Osteocyte (in vitro differentiated cells): Measurements from ENCODE around the gene OR5M8. TPM values are rescaled to one million over a fixed set of nuclear protein-coding genes. Genes with fewer than 3 reads are reported as not detected.

Experiments
- DNase-seq: peaks from one replicate; pipeline ENCODE4 v3.0.0; 2021; ENCODE audit warnings: mixed read lengths; ENCODE audit not compliant: unreplicated experiment; ENCODE audit errors: extremely low spot score
- H3K27ac Mint-ChIP-seq: one replicate; pipeline ENCODE4 v1.8.0; 2021; ENCODE audit warnings: mild to moderate bottlenecking, mixed read lengths; ENCODE audit not compliant: unreplicated experiment
- H3K27me3 Mint-ChIP-seq: one replicate; pipeline ENCODE4 v1.8.0; 2021; ENCODE audit warnings: mixed read lengths; ENCODE audit not compliant: unreplicated experiment
- H3K36me3 Mint-ChIP-seq: one replicate; pipeline ENCODE4 v1.8.0; 2021; ENCODE audit warnings: mixed read lengths; ENCODE audit not compliant: unreplicated experiment
- H3K4me1 Mint-ChIP-seq: one replicate; pipeline ENCODE4 v1.8.0; 2021; ENCODE audit warnings: mixed read lengths; ENCODE audit not compliant: unreplicated experiment
- H3K4me3 Mint-ChIP-seq: one replicate; pipeline ENCODE4 v1.8.0; 2021; ENCODE audit warnings: mild to moderate bottlenecking, moderate library complexity, mixed read lengths; ENCODE audit not compliant: unreplicated experiment
- H3K9me3 Mint-ChIP-seq: one replicate; pipeline ENCODE4 v1.8.0; 2021; ENCODE audit warnings: mixed read lengths; ENCODE audit not compliant: unreplicated experiment
- total RNA-seq: library from RNA; stranded (reverse); gene quantifications from 2 replicates; pipeline ENCODE4 v1.2.1, GENCODE V29; 2021
- TF ChIP-seq, protein P1 (sequence below): fragments of 200-600 bp; sonication (generic); IDR thresholded peaks from 2 replicates; pipeline ENCODE4 v1.5.0; 2021; ENCODE audit warnings: antibody characterized with exemption, mild to moderate bottlenecking, moderate library complexity

Gene OR5M8
- total RNA-seq, 1 donor from 2014 or later, result not detected

DNA sequence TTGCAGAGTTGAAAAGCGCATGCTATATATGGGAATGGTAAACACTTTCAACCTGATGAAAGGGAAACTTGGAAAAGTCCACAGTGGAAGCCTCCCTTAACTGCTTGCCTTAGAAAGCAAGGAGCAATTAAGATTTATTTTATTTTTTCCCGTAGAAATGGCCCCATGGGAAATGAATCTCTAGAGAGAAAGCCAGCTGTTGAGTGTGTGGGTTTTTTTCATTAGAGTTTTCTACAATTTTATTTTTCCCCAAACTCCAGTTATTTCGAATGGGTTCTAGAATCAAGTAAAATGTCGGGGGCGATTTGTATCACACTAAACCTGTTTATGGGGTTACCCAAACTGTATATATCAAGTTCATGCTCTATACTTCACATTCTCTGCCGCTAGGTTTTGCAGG lies 17.9 kb downstream of the OR5M8 start, which contains the start of gene OR5M3:
TSS of gene OR5M3 (minus strand) at position 101 of the 400 bp plus-strand sequence. CDS start 2,855 bp downstream, outside the sequence.
- Mint-ChIP-seq H3K27me3 (no peaks in the 10 kb centered on the region), H3K27ac (no peak within 1 kb of the TSS), H3K4me1 (no peaks in the 10 kb centered on the region), H3K9me3 (no peaks in the 10 kb centered on the region), H3K36me3 (no peaks in the 10 kb centered on the region), H3K4me3 (no peak within 1 kb of the TSS)
- DNase-seq, result no peak
- TF ChIP-seq, protein P1, sequence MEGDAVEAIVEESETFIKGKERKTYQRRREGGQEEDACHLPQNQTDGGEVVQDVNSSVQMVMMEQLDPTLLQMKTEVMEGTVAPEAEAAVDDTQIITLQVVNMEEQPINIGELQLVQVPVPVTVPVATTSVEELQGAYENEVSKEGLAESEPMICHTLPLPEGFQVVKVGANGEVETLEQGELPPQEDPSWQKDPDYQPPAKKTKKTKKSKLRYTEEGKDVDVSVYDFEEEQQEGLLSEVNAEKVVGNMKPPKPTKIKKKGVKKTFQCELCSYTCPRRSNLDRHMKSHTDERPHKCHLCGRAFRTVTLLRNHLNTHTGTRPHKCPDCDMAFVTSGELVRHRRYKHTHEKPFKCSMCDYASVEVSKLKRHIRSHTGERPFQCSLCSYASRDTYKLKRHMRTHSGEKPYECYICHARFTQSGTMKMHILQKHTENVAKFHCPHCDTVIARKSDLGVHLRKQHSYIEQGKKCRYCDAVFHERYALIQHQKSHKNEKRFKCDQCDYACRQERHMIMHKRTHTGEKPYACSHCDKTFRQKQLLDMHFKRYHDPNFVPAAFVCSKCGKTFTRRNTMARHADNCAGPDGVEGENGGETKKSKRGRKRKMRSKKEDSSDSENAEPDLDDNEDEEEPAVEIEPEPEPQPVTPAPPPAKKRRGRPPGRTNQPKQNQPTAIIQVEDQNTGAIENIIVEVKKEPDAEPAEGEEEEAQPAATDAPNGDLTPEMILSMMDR, result no peak

DNA sequence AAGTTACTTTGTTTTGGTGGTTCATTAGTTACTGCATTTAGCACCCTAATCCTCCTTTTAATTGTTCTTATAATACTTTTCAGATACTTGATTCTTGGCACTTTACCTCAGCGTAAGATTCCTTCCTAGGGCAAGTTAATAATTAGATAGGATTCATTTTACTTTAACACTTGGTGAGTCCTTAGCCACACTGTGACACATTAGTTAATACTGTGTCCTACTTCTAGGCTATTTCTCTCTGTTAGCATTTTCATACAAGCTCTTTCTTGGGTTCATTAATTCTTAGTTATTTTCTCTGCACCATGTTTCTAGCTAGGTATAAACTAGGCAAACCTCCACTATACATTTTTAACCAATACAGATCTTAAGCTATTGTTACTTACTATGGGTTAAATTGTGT lies 34.1 kb downstream of the OR5M8 start:
- DNase-seq, result no peak
- TF ChIP-seq, protein P1, result no peak
- Mint-ChIP-seq H3K27me3 (no peaks in the 10 kb centered on the region), H3K27ac (no peak overlapping the region), H3K4me1 (no peaks in the 10 kb centered on the region), H3K9me3 (peaks cover 5% of the 10 kb centered on the region), H3K4me3 (no peak overlapping the region), H3K36me3 (no peaks in the 10 kb centered on the region)

DNA sequence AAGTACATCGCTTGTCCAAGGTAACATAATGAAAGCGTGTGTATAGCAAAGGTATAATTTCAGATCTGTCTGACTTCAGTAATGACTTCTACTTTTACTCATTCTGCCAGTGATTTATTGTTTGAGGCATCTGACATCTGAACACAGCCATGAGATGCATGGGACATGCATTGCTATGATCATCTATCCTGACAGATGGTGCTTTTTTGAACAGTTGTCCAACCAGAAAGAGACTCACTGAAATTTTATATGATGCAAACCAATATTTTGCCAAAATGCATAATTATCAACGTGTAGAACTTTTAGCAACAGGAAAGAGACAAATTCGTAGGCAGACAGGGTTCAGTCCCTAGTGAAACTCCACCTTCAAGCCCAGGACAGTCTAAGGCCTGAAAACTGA lies 37.6 kb downstream of the OR5M8 start:
- H3K4me3 Mint-ChIP-seq, result no peak overlapping the region
- no peaks in the 10 kb centered on the region for H3K27me3 Mint-ChIP-seq
- no peaks in the 10 kb centered on the region for H3K4me1 Mint-ChIP-seq
- DNase-seq, result no peak
- no peak overlapping the region for H3K27ac Mint-ChIP-seq
- H3K36me3 Mint-ChIP-seq, result no peaks in the 10 kb centered on the region
- H3K9me3 Mint-ChIP-seq, result peaks cover 11% of the 10 kb centered on the region
- TF ChIP-seq, protein P1, result no peak

Other genes starting within 250 kb of the OR5M8 start
- not detected in 2 replicates for gene OR5T3, start 239.1 kb downstream of the OR5M8 start, total RNA-seq
- not detected in 2 replicates for gene OR5T1, start 217.2 kb downstream of the OR5M8 start, total RNA-seq
- not detected in 2 replicates for gene OR8H1, start 199.1 kb downstream of the OR5M8 start, total RNA-seq
- not detected in 2 replicates for gene OR8K3, start 176.2 kb downstream of the OR5M8 start, total RNA-seq
- gene OR8K1, start 145.3 kb downstream of the OR5M8 start, total RNA-seq, result not detected in 2 replicates
- gene OR8J1, start 137.1 kb downstream of the OR5M8 start, total RNA-seq, result not detected in 2 replicates
- not detected in 2 replicates for gene OR8U1, start 115.7 kb downstream of the OR5M8 start, total RNA-seq
- gene OR5AL1, start 78.7 kb downstream of the OR5M8 start, total RNA-seq, result not detected in 2 replicates
- gene OR5M3, start 18.0 kb downstream of the OR5M8 start, total RNA-seq, result not detected in 2 replicates
- gene OR5M11, start 51.9 kb upstream of the OR5M8 start, total RNA-seq, result not detected in 2 replicates
- not detected in 2 replicates for gene OR5M10, start 86.4 kb upstream of the OR5M8 start, total RNA-seq
- gene OR5M1, start 123.5 kb upstream of the OR5M8 start, total RNA-seq, result not detected in 2 replicates
- gene OR5AP2, start 151.1 kb upstream of the OR5M8 start, total RNA-seq, result not detected in 2 replicates
- not detected in 2 replicates for gene OR5AR1, start 172.3 kb upstream of the OR5M8 start, total RNA-seq
- not detected in 2 replicates for gene OR9G1, start 207.7 kb upstream of the OR5M8 start, total RNA-seq